ENCODE measurements around the gene IRS1. TPM values are rescaled to one million over a fixed set of nuclear protein-coding genes. Genes with fewer than 3 reads are reported as not detected.

The IRS1 gene
- total RNA-seq, 2 experiments from 2014 or later, result 2.6 to 3.3 TPM

DNA sequence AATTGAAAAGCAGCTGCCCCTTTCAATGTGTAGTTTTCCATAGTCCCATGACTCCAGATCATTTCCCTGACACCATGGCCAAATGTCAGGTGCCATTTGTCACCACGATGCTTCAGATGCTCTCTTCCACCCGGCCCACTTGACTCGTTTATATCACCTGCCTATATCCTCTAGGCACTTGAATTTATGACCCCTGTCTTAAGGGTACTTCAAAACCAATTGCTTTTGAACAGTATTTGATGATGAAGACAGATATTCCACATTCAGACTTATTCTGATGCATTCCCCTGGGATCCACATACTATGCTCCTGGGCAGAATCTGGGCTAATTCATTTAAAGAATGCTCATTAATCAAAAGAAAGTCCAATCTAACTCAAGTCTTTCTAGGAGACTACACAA is 19.3 kb upstream of the IRS1 start:
- H3K9me3 Mint-ChIP-seq (ENCODE audit: low read depth), result no peaks in the 10 kb centered on the region
- H3K27ac Mint-ChIP-seq, result no peak overlapping the region
- H3K4me1 Mint-ChIP-seq, result no peaks in the 10 kb centered on the region
- peaks cover 6% of the 10 kb centered on the region for H3K27me3 Mint-ChIP-seq
- no peak for ATAC-seq
- H3K4me3 Mint-ChIP-seq, result no peak overlapping the region
- intact Hi-C loops (cut with DNase I, micrococcal nuclease), result loop anchor here in 1 of 2 experiments (10.0 kb wide), 1 partner anchor 416 kb away; no protein-coding TSS in a partner anchor
- no peaks in the 10 kb centered on the region for H3K36me3 Mint-ChIP-seq (ENCODE audit: low read depth)
- no peak for DNase-seq
- POLR2A ChIA-PET, result no interaction called here
- CTCF ChIA-PET, result interaction anchor here (3.8 kb wide), 1 partner anchor 16 kb away, joined by 23 read pairs; no protein-coding TSS in a partner anchor

GRCh38 chr2:226813148-226813701 is 13.6 kb upstream of the IRS1 start:
- H3K4me1 Mint-ChIP-seq, result no peaks in the 10 kb centered on the region
- ChIA-PET CTCF (interaction anchor here (0.9 to 1.8 kb wide), 2 partner anchors 11 to 87 kb away, joined by 3 read pairs; no protein-coding TSS in a partner anchor), POLR2A (no interaction called here)
- peaks cover 23% of the 10 kb centered on the region for H3K27me3 Mint-ChIP-seq
- no peak overlapping the region for H3K4me3 Mint-ChIP-seq
- ATAC-seq (no peak), DNase-seq (peak; percentile 17)
- intact Hi-C loops (cut with DNase I, micrococcal nuclease), result loop anchor here (1.0 to 10.0 kb wide), 2 partner anchors 294 to 422 kb away; no protein-coding TSS in a partner anchor
- no peak overlapping the region for H3K27ac Mint-ChIP-seq
- H3K36me3 Mint-ChIP-seq (ENCODE audit: low read depth), result no peaks in the 10 kb centered on the region
- H3K9me3 Mint-ChIP-seq (ENCODE audit: low read depth), result no peaks in the 10 kb centered on the region

DNA sequence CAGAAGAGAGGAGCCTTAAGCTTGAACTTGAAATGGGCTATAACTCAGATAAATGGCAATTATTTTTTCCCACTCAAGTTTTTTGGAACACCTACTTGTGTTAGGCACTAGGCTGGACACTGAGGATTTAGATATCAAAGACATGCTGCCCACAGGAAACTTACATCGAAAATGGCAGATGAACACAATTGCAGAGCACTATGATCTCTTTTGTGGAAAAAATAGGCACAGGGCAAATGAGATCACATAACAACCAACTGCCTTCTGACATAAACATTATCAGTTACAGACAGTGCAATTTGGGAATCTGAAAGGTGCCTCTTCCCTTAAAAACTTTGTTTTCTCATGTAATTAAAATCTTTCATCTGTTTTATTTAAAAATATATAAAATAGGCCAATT is 3.8 kb upstream of the IRS1 start:
- Mint-ChIP-seq H3K9me3 (ENCODE audit: low read depth) (no peaks in the 10 kb centered on the region), H3K27ac (no peak overlapping the region), H3K4me3 (no peak overlapping the region), H3K4me1 (peaks cover 20% of the 10 kb centered on the region), H3K36me3 (ENCODE audit: low read depth) (no peaks in the 10 kb centered on the region), H3K27me3 (peaks cover 26% of the 10 kb centered on the region)
- ATAC-seq (no peak), DNase-seq (no peak)
- intact Hi-C loops (cut with DNase I, micrococcal nuclease), result loop anchor here (2.0 to 10.0 kb wide), 4 partner anchors 301 to 915 kb away; no protein-coding TSS in a partner anchor
- ChIA-PET POLR2A (interaction anchor here (0.6 kb wide), 1 partner anchor 101 kb away, joined by 3 read pairs; no protein-coding TSS in a partner anchor), CTCF (interaction anchor here (0.7 to 6.4 kb wide), 22 partner anchors 8 to 1138 kb away, joined by 3 to 52 read pairs (median 6); no protein-coding TSS in a partner anchor)

DNA sequence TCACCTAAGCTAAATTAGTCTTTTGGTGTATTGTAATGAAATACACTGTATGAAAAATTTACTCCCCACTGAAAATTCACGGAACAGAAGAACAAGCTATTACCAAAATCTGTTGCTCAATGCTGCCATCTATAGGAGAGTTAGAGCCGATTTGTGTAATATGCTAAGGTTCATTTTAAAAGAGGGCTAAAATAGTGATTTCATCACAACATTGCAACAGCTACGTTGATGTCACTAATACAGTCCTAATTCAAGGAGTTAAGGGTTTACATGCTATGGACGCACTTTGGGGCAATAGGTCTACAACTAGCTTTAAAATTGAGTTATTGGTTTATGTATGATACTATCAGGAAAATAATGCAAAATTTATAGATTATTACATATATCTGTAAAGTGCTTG is 3.0 kb upstream of the IRS1 start:
- H3K27me3 Mint-ChIP-seq, result peaks cover 21% of the 10 kb centered on the region
- ChIA-PET CTCF (interaction anchor here (0.6 to 6.4 kb wide), 49 partner anchors 8 to 1137 kb away, joined by 3 to 52 read pairs (median 4); no protein-coding TSS in a partner anchor), POLR2A (no interaction called here)
- DNase-seq (no peak), ATAC-seq (no peak)
- no peak overlapping the region for H3K4me3 Mint-ChIP-seq
- no peaks in the 10 kb centered on the region for H3K9me3 Mint-ChIP-seq (ENCODE audit: low read depth)
- no peak overlapping the region for H3K27ac Mint-ChIP-seq
- H3K4me1 Mint-ChIP-seq, result peaks cover 20% of the 10 kb centered on the region
- H3K36me3 Mint-ChIP-seq (ENCODE audit: low read depth), result no peaks in the 10 kb centered on the region
- intact Hi-C loops (cut with DNase I, micrococcal nuclease), result loop anchor here (1.0 to 10.0 kb wide), 7 partner anchors 302 to 1134 kb away; no protein-coding TSS in a partner anchor

DNA sequence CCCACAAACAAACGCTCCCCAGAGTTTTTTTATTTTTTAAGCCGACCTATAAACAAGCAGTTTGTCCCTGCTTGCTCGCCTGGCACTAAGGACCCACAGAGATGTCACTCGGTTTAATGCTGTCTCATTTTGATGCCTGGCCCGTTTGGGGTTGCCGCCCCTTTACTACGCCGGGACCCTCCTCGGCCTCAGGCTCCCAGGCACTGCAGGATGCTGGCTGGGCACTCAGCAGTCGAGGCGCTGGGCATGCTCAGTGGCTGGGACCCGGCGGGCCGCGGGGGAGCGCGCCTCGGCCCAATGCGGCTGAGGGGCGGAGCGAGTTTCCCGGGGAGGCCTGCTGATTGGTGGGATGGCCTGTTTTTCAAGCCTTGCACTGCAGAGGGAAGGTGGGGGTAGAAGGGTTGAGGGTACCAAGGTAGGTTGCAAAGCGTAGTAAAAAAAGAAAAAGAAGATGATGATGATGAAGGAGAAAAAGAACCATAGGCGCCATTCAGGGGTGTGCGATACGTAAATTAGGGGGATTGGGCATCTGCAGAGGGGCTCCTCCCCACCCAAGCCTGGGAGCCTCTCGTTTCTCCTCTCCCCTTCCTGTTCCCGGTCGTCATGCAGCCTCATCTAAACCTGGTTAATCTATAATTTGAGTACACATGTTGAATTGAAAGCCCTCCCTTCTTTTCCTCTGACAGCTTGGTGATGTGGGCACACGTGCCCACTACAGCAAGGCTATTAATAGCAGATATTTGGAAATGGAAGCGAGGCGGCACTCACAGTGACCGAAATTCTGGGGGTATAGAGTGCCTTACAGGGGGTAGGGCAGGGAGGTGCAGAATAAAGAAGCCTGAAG is 1.5 kb upstream of the IRS1 start:
- peak; percentile 90 for DNase-seq
- Mint-ChIP-seq H3K4me3 (peak overlapping the region; percentile 75), H3K36me3 (ENCODE audit: low read depth) (peaks cover 4% of the 10 kb centered on the region), H3K4me1 (peaks cover 20% of the 10 kb centered on the region), H3K27me3 (peaks cover 14% of the 10 kb centered on the region), H3K27ac (peak overlapping the region; percentile 70), H3K9me3 (ENCODE audit: low read depth) (no peaks in the 10 kb centered on the region)
- ChIA-PET CTCF (interaction anchor here (0.6 to 6.4 kb wide), 13 partner anchors 12 to 1132 kb away, joined by 3 to 52 read pairs (median 4); no protein-coding TSS in a partner anchor), POLR2A (interaction anchor here (2.4 kb wide), 1 partner anchor 34 kb away, joined by 12 read pairs; the partner anchor contains the start of gene RHBDD1)
- ATAC-seq, result peak; percentile 76
- intact Hi-C loops (cut with DNase I, micrococcal nuclease), result loop anchor here (1.0 to 10.0 kb wide), 8 partner anchors 34 to 1133 kb away; partner anchors contain the start of gene RHBDD1 (in 1 of the 2)

DNA sequence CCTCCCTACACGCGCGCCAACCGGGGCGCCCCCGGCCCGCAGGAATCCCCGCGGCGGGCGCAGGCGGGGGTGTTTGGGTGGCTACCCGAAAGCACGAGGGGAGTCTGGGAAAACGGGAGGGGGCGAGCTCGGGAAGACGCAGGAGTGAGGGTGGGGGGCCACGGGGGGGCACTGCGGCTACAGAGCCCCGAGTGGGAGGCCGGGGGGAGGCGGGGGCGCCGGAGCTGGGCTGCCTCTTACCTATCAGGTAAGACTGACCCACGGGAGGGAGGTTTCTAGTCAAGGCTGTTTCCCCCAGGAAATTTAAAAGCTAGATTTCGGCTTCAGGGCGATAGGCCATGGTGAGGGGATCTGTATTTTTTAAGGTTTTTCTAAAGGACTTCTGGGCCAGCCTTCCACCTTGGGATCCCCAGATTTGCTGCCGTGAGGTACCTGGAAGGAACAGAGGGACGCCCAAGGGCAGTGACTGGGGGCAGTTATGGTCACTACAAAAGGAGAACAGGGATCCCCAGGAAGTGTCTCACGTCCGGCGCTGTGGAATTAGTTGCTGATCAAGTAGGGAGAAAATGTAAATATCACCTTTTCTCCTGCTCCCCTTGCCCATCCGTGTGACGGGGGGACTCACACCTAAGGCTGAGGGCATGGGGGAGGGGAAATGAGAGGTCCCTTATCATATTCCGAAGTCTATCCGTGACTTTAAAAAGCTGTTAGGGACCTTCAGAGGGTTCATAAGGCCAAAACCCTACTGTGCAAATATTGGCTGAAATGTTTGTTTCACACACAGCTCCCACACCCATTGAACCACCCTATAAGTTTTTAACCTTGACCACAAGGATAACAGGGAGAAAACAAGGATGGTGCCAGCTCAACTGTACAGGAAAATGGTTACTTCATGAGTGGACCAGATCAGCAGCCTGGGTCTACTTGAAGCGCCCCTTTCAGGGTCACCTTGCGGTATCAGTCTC is 638 bp upstream of the IRS1 start:
- ChIA-PET POLR2A (interaction anchor here (2.4 kb wide), 1 partner anchor 35 kb away, joined by 12 read pairs; the partner anchor contains the start of gene RHBDD1), CTCF (interaction anchor here (0.7 to 6.4 kb wide), 4 partner anchors 11 to 682 kb away, joined by 3 to 52 read pairs (median 3); no protein-coding TSS in a partner anchor)
- intact Hi-C loops (cut with DNase I, micrococcal nuclease), result loop anchor here (1.0 to 10.0 kb wide), 11 partner anchors 9 to 1875 kb away; partner anchors contain the start of gene MFF (in 1 of the 2)
- no peaks in the 10 kb centered on the region for H3K9me3 Mint-ChIP-seq (ENCODE audit: low read depth)
- peak overlapping the region; percentile 75 for H3K4me3 Mint-ChIP-seq
- DNase-seq, result peak; percentile 29
- H3K4me1 Mint-ChIP-seq, result peaks cover 20% of the 10 kb centered on the region
- H3K27ac Mint-ChIP-seq, result peak overlapping the region; percentile 70
- H3K36me3 Mint-ChIP-seq (ENCODE audit: low read depth), result peaks cover 4% of the 10 kb centered on the region
- ATAC-seq, result no peak
- peaks cover 9% of the 10 kb centered on the region for H3K27me3 Mint-ChIP-seq

DNA sequence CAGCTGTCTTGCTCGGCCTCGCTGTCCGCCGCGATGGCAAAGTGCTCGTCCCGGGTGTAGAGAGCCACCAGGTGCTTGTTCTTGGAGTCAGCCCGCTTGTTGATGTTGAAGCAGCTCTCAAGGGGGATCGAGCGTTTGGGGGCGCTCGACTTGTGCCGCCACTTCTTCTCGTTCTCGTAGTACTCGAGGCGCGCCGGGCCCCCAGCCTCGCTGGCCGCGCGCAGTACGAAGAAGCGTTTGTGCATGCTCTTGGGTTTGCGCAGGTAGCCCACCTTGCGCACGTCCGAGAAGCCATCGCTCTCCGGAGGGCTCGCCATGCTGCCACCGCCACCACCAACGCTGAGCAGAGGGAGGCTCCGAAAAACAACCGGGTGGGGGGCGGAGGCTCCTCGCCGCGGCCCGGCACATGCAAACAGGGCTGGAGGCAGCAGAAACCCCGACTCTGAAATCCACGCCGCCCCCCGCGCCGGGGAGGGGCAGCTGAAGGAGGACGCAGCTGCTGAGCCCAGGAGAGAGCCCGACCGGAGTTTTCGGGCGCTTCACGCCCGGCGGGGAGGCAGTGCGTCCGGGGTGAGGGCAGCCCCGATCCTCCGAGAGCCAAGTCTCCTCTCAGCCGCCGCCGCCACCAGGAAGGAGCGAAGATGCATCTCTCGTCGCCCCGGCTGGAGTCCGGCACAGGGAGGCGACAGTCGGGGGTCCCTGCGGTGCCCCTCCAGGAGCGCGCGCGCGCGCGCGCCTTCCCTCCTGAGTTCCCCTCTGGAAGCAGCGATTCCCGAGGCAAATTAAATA is 1.0 kb downstream of the IRS1 start:
- H3K4me3 Mint-ChIP-seq, result peak overlapping the region; percentile 75
- peaks cover 4% of the 10 kb centered on the region for H3K36me3 Mint-ChIP-seq (ENCODE audit: low read depth)
- DNase-seq (peak; percentile 67), ATAC-seq (peak; percentile 14)
- ChIA-PET CTCF (interaction anchor here (0.6 to 6.4 kb wide), 5 partner anchors 9 to 768 kb away, joined by 3 to 52 read pairs (median 4); no protein-coding TSS in a partner anchor), POLR2A (interaction anchor here (0.7 to 2.4 kb wide), 2 partner anchors 36 to 75 kb away, joined by 4 to 12 read pairs; partner anchors contain the start of gene RHBDD1)
- peaks cover 31% of the 10 kb centered on the region for H3K4me1 Mint-ChIP-seq
- intact Hi-C loops (cut with DNase I, micrococcal nuclease), result loop anchor here (1.0 to 10.0 kb wide), 6 partner anchors 7 to 1874 kb away; partner anchors contain the start of gene MFF (in 1 of the 2)
- H3K27ac Mint-ChIP-seq, result peak overlapping the region; percentile 69
- peaks cover 4% of the 10 kb centered on the region for H3K27me3 Mint-ChIP-seq
- H3K9me3 Mint-ChIP-seq (ENCODE audit: low read depth), result no peaks in the 10 kb centered on the region

DNA sequence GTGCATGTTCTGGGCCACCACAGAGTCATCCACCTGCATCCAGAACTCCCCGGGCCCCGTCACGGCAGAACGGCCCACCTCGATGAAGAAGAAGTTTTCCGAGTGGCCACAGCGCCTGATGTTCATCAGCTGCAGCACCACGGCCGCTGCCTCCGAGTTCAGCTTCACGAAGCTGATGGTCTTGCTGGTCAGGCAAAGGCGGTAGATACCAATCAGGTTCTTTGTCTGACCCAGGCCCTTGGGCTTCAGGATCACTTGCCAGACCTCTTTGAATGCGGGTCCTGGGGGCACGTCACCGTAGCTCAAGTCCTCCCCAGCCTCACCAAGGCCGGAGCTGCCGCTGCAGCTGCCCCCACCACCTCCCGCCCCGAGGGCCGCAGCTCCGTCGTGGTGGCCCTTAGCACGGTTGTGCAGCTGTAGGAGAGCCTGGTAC is 1.6 kb downstream of the IRS1 start:
- POLR2A ChIA-PET, result no interaction called here
- no peak overlapping the region for H3K27ac Mint-ChIP-seq

GRCh38 chr2:226797289-226797988 is 2.2 kb downstream of the IRS1 start:
- Mint-ChIP-seq H3K9me3 (ENCODE audit: low read depth) (no peaks in the 10 kb centered on the region), H3K4me3 (no peak overlapping the region), H3K36me3 (ENCODE audit: low read depth) (peaks cover 4% of the 10 kb centered on the region), H3K27me3 (no peaks in the 10 kb centered on the region), H3K4me1 (peaks cover 33% of the 10 kb centered on the region), H3K27ac (no peak overlapping the region)
- intact Hi-C loops (cut with DNase I, micrococcal nuclease), result loop anchor here (10.0 kb wide), 3 partner anchors 373 to 1873 kb away; partner anchors contain the start of gene MFF (in 1 of the 2)
- ChIA-PET CTCF (interaction anchor here (0.7 to 6.4 kb wide), 2 partner anchors 8 to 767 kb away, joined by 4 to 52 read pairs; no protein-coding TSS in a partner anchor), POLR2A (no interaction called here)
- peak; percentile 7 for DNase-seq
- no peak for ATAC-seq

More for the DNA sequence above, 1.6 kb downstream of the IRS1 start:
- intact Hi-C loops (cut with DNase I, micrococcal nuclease), result loop anchor here (2.0 to 10.0 kb wide), 5 partner anchors 145 to 1873 kb away; partner anchors contain the start of gene MFF (in 1 of the 2)
- no peaks in the 10 kb centered on the region for H3K9me3 Mint-ChIP-seq (ENCODE audit: low read depth)
- peaks cover 34% of the 10 kb centered on the region for H3K4me1 Mint-ChIP-seq
- CTCF ChIA-PET, result interaction anchor here (0.6 to 6.4 kb wide), 4 partner anchors 9 to 767 kb away, joined by 3 to 52 read pairs (median 4); no protein-coding TSS in a partner anchor
- peak; percentile 8 for DNase-seq
- peaks cover 4% of the 10 kb centered on the region for H3K36me3 Mint-ChIP-seq (ENCODE audit: low read depth)
- peaks cover 2% of the 10 kb centered on the region for H3K27me3 Mint-ChIP-seq
- ATAC-seq, result no peak
- peak overlapping the region; percentile 75 for H3K4me3 Mint-ChIP-seq
